ENCODE measurements around the gene AGGF1. TPM values are rescaled to one million over a fixed set of nuclear protein-coding genes. Genes with fewer than 3 reads are reported as not detected.

AGGF1 gene
- total RNA-seq, 1 experiment from 2014 or later: 23.2 TPM

- DNase-seq (ENCODE audit: low spot score) (no peak), ATAC-seq (no peak)
- TF ChIP-seq, protein P1, sequence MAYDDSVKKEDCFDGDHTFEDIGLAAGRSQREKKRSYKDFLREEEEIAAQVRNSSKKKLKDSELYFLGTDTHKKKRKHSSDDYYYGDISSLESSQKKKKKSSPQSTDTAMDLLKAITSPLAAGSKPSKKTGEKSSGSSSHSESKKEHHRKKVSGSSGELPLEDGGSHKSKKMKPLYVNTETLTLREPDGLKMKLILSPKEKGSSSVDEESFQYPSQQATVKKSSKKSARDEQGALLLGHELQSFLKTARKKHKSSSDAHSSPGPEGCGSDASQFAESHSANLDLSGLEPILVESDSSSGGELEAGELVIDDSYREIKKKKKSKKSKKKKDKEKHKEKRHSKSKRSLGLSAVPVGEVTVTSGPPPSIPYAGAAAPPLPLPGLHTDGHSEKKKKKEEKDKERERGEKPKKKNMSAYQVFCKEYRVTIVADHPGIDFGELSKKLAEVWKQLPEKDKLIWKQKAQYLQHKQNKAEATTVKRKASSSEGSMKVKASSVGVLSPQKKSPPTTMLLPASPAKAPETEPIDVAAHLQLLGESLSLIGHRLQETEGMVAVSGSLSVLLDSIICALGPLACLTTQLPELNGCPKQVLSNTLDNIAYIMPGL (CRISPR knock-in tag; IDR thresholded peaks at IDR 0.05): no peak
- TF ChIP-seq SMAD4 (CRISPR knock-in tag; IDR thresholded peaks at IDR 0.05) (no peak), CBFB (CRISPR knock-in tag; IDR thresholded peaks at IDR 0.05; ENCODE audit: low read depth) (no peak), HMGA2 (CRISPR knock-in tag; IDR thresholded peaks at IDR 0.05) (no peak), JUN (CRISPR knock-in tag; IDR thresholded peaks at IDR 0.05) (no peak), OVOL2 (CRISPR knock-in tag; IDR thresholded peaks at IDR 0.05; ENCODE audit: borderline replicate concordance) (no peak), SOX15 (CRISPR knock-in tag; IDR thresholded peaks at IDR 0.05) (no peak), ZNF416 (CRISPR knock-in tag; IDR thresholded peaks at IDR 0.05) (no peak), CREB1 (CRISPR knock-in tag; IDR thresholded peaks at IDR 0.05) (no peak), ELF4 (CRISPR knock-in tag; IDR thresholded peaks at IDR 0.05; ENCODE audit: low read depth) (no peak), KAT7 (CRISPR knock-in tag; IDR thresholded peaks at IDR 0.05; ENCODE audit: borderline replicate concordance) (no peak), NR1H2 (CRISPR knock-in tag; IDR thresholded peaks at IDR 0.05) (no peak), ZNF219 (CRISPR knock-in tag; IDR thresholded peaks at IDR 0.05; ENCODE audit: borderline replicate concordance) (no peak), TEAD4 (CRISPR knock-in tag; IDR thresholded peaks at IDR 0.05) (no peak), ZNF138 (CRISPR knock-in tag; conservative IDR thresholded peaks at IDR 0.05) (no peak)
- TF ChIP-seq, protein P2, sequence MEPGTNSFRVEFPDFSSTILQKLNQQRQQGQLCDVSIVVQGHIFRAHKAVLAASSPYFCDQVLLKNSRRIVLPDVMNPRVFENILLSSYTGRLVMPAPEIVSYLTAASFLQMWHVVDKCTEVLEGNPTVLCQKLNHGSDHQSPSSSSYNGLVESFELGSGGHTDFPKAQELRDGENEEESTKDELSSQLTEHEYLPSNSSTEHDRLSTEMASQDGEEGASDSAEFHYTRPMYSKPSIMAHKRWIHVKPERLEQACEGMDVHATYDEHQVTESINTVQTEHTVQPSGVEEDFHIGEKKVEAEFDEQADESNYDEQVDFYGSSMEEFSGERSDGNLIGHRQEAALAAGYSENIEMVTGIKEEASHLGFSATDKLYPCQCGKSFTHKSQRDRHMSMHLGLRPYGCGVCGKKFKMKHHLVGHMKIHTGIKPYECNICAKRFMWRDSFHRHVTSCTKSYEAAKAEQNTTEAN (CRISPR knock-in tag; IDR thresholded peaks at IDR 0.05): no peak
- TF ChIP-seq, protein P3, sequence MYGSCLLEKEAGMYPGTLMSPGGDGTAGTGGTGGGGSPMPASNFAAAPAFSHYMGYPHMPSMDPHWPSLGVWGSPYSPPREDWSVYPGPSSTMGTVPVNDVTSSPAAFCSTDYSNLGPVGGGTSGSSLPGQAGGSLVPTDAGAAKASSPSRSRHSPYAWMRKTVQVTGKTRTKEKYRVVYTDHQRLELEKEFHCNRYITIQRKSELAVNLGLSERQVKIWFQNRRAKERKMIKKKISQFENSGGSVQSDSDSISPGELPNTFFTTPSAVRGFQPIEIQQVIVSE (CRISPR knock-in tag; IDR thresholded peaks at IDR 0.05; ENCODE audit: borderline replicate concordance): no peak
- TF ChIP-seq, protein P4, sequence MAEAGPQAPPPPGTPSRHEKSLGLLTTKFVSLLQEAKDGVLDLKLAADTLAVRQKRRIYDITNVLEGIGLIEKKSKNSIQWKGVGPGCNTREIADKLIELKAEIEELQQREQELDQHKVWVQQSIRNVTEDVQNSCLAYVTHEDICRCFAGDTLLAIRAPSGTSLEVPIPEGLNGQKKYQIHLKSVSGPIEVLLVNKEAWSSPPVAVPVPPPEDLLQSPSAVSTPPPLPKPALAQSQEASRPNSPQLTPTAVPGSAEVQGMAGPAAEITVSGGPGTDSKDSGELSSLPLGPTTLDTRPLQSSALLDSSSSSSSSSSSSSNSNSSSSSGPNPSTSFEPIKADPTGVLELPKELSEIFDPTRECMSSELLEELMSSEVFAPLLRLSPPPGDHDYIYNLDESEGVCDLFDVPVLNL (CRISPR knock-in tag; IDR thresholded peaks at IDR 0.05; ENCODE audit: borderline replicate concordance, low read depth): no peak
- peaks cover 44% of the 10 kb centered on the region for H3K36me3 Mint-ChIP-seq
- ChIA-PET CTCF (no interaction called here), POLR2A (no interaction called here)
- H3K9me3 Mint-ChIP-seq: peaks cover 7% of the 10 kb centered on the region; the same call in 1 of the 2 replicates
- H3K27me3 Mint-ChIP-seq (ENCODE audit: low read depth): no peaks in the 10 kb centered on the region
- H3K4me1 Mint-ChIP-seq: no peaks in the 10 kb centered on the region
- no peak overlapping the region for H3K4me3 Mint-ChIP-seq
- no peak overlapping the region for H3K27ac Mint-ChIP-seq
Measured at GRCh38 chr5:77046416-77047073, 16.3 kb downstream of the AGGF1 start.

DNA sequence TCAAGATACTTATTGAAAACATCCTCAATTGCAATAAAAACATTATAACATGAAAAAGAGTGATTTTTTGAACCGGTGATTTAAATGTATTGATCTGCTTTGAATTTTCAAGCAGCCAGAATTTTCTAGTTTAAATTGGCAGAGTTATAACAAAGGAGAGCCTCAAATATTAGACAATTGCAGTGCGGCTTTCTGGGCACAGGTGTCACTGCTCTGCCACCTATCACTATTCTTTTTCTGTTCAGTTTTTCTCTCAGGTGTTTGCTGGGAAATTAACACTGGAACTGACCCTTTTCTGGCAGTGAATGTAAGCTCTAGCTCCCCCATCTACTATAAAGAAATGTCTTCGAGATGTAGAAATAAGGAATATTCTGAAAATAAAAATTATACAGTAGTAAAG, 33.8 kb downstream of the AGGF1 start:
- Mint-ChIP-seq H3K27me3 (ENCODE audit: low read depth) (no peaks in the 10 kb centered on the region), H3K36me3 (peaks cover 46% of the 10 kb centered on the region), H3K27ac (no peak overlapping the region), H3K4me1 (peaks cover 9% of the 10 kb centered on the region), H3K9me3 (peaks cover 10% of the 10 kb centered on the region; the same call in 1 of the 2 replicates), H3K4me3 (no peak overlapping the region)
- POLR2A ChIA-PET: no interaction called here
- no peak for DNase-seq (ENCODE audit: low spot score)
- no peak for ATAC-seq
- CTCF ChIA-PET: interaction anchor here (2.2 kb wide), 1 partner anchor 14 kb away, joined by 4 read pairs; no protein-coding TSS in a partner anchor
- TF ChIP-seq PRRX2 (CRISPR knock-in tag; IDR thresholded peaks at IDR 0.05) (no peak), E2F5 (CRISPR knock-in tag; IDR thresholded peaks at IDR 0.05) (no peak), TEAD1 (CRISPR knock-in tag; IDR thresholded peaks at IDR 0.05) (no peak), ETV6 (CRISPR knock-in tag; IDR thresholded peaks at IDR 0.05) (no peak), MXD4 (CRISPR knock-in tag; IDR thresholded peaks at IDR 0.05; ENCODE audit: borderline replicate concordance) (no peak)
- TF ChIP-seq, protein P5, sequence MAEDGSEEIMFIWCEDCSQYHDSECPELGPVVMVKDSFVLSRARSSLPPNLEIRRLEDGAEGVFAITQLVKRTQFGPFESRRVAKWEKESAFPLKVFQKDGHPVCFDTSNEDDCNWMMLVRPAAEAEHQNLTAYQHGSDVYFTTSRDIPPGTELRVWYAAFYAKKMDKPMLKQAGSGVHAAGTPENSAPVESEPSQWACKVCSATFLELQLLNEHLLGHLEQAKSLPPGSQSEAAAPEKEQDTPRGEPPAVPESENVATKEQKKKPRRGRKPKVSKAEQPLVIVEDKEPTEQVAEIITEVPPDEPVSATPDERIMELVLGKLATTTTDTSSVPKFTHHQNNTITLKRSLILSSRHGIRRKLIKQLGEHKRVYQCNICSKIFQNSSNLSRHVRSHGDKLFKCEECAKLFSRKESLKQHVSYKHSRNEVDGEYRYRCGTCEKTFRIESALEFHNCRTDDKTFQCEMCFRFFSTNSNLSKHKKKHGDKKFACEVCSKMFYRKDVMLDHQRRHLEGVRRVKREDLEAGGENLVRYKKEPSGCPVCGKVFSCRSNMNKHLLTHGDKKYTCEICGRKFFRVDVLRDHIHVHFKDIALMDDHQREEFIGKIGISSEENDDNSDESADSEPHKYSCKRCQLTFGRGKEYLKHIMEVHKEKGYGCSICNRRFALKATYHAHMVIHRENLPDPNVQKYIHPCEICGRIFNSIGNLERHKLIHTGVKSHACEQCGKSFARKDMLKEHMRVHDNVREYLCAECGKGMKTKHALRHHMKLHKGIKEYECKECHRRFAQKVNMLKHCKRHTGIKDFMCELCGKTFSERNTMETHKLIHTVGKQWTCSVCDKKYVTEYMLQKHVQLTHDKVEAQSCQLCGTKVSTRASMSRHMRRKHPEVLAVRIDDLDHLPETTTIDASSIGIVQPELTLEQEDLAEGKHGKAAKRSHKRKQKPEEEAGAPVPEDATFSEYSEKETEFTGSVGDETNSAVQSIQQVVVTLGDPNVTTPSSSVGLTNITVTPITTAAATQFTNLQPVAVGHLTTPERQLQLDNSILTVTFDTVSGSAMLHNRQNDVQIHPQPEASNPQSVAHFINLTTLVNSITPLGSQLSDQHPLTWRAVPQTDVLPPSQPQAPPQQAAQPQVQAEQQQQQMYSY (CRISPR knock-in tag; IDR thresholded peaks at IDR 0.05): no peak
- TF ChIP-seq, protein P6, sequence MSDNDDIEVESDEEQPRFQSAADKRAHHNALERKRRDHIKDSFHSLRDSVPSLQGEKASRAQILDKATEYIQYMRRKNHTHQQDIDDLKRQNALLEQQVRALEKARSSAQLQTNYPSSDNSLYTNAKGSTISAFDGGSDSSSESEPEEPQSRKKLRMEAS (CRISPR knock-in tag; IDR thresholded peaks at IDR 0.05): no peak
- TF ChIP-seq, protein P7, sequence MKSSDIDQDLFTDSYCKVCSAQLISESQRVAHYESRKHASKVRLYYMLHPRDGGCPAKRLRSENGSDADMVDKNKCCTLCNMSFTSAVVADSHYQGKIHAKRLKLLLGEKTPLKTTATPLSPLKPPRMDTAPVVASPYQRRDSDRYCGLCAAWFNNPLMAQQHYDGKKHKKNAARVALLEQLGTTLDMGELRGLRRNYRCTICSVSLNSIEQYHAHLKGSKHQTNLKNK (CRISPR knock-in tag; IDR thresholded peaks at IDR 0.05): no peak
